GM12878 (cell line): ENCODE results near the gene NAA38. TPM values are rescaled to one million over a fixed set of nuclear protein-coding genes. Genes with fewer than 3 reads are reported as not detected.

Experiments
- ATAC-seq: fragments of 200-7000 bp; cut with Tn5 transposase; 3 replicates; pipeline ENCODE4 v1.9.1; 2020; ENCODE audit warnings: mild to moderate bottlenecking, moderate library complexity
- BruUV-seq: library from RNA; stranded (reverse); fragments of 400-500 nt; replicated peaks from 2 replicates; lab custom pipeline; 2021; lab: Mats Ljungman, UMichigan
- CTCF ChIA-PET: fragments of 300-600 bp; sonication (Branson Sonifier 250); formaldehyde crosslinking; extraction: SDS; loops from one replicate; lab custom pipeline; 2021; ENCODE audit warnings: inconsistent platforms; lab: Yijun Ruan, JAX
- POLR2A ChIA-PET: fragments of 350-600 bp; formaldehyde crosslinking; extraction: SDS; loops from one replicate; lab custom pipeline; 2021; ENCODE audit warnings: inconsistent platforms; lab: Charles Lee
- RAD21 ChIA-PET: fragments of 300-600 bp; sonication (Branson Sonifier 250); formaldehyde crosslinking; loops from one replicate; lab custom pipeline; 2023; ENCODE audit warnings: antibody characterized with exemption; ENCODE audit not compliant: unreplicated experiment; lab: Charles Lee
- SMC1A ChIA-PET: fragments of 300-600 bp; sonication (Branson Sonifier 250); formaldehyde crosslinking; loops from one replicate; lab custom pipeline; 2023; ENCODE audit not compliant: unreplicated experiment, uncharacterized antibody; lab: Charles Lee
- DNase-seq: peaks from one replicate; pipeline ENCODE4 v3.0.0-alpha.2; 2011; ENCODE audit warnings: low read depth, low spot score
- FAIRE-seq: peaks from 3 replicates; lab custom pipeline; 2011; peaks lifted over from hg19 to GRCh38; lab: Jason Lieb, UNC
- H2AFZ ChIP-seq: 2 replicates; pipeline ENCODE4 v1.6.0; 2011; ENCODE audit warnings: low read depth, low read length, control low read depth; ENCODE audit not compliant: control insufficient read depth
- H3K27ac ChIP-seq: 2 replicates; pipeline ENCODE4 v1.5.1; 2011; ENCODE audit warnings: control low read depth; ENCODE audit not compliant: control insufficient read depth, insufficient read depth
- H3K27me3 ChIP-seq, 2 experiments: replicated peaks in 1 of 2; 2 replicates each; pipeline versions ENCODE4 v1.6.0 to v1.6.1; 2011; ENCODE audit warnings: low read length in 1 of 2; ENCODE audit not compliant: control insufficient read depth in 2 of 2, insufficient read depth in 2 of 2
- H3K36me3 ChIP-seq, 2 experiments: 2 replicates each; pipeline ENCODE4 v1.5.1; 2011; ENCODE audit warnings: low read length in 1 of 2; ENCODE audit not compliant: control insufficient read depth in 2 of 2, insufficient read depth in 2 of 2
- H3K4me1 ChIP-seq: 2 replicates; pipeline ENCODE4 v1.6.1; 2011; ENCODE audit warnings: mild to moderate bottlenecking, low read length, moderate library complexity, mixed read lengths; ENCODE audit not compliant: control insufficient read depth, insufficient read depth
- H3K4me2 ChIP-seq: 2 replicates; pipeline ENCODE4 v1.6.0; 2011; ENCODE audit warnings: control low read depth; ENCODE audit not compliant: control insufficient read depth, insufficient read depth
- H3K4me3 ChIP-seq: fragments of 200-600 bp; sonication (generic); 2 replicates; pipeline ENCODE4 v1.5.1; 2016
- H3K79me2 ChIP-seq: 2 replicates; pipeline ENCODE4 v1.6.0; 2011; ENCODE audit warnings: low read length; ENCODE audit not compliant: control insufficient read depth, insufficient read depth
- H3K9ac ChIP-seq: 2 replicates; pipeline ENCODE4 v1.8.0; 2011; ENCODE audit warnings: low read length, control low read depth, mixed read lengths; ENCODE audit not compliant: control insufficient read depth, insufficient read depth
- H3K9me3 ChIP-seq: replicated peaks from 3 replicates; pipeline ENCODE4 v1.5.1; 2011; ENCODE audit warnings: mild to moderate bottlenecking, low read length; ENCODE audit not compliant: control insufficient read depth, insufficient read depth
- H4K20me1 ChIP-seq: 2 replicates; pipeline ENCODE4 v1.6.0; 2011; ENCODE audit not compliant: control insufficient read depth, insufficient read depth
- BACH1 ChIP-seq: fragments of 450-650 bp; IDR thresholded peaks from 2 replicates; pipeline ENCODE4 v1.6.1; 2017; ENCODE audit warnings: mild to moderate bottlenecking, borderline replicate concordance
- EP300 ChIP-seq, 2 experiments: fragments of 150-350 bp in 1 of 2; IDR thresholded peaks; 2 replicates each; pipeline ENCODE4 v1.6.1; 2011 to 2012; ENCODE audit warnings: low read depth in 2 of 2, low read length in 2 of 2, borderline replicate concordance in 1 of 2, improper control_type of control experiment in 1 of 2, inconsistent platforms in 1 of 2; ENCODE audit not compliant: control insufficient read depth in 1 of 2
- KAT2A ChIP-seq: conservative IDR thresholded peaks from 2 replicates; pipeline ENCODE4 v1.6.1; 2011; ENCODE audit warnings: low read depth, low read length; ENCODE audit not compliant: control insufficient read depth
- NBN ChIP-seq: fragments of 450-650 bp; IDR thresholded peaks from 2 replicates; pipeline ENCODE4 v1.6.1; 2016
- NR2C2 ChIP-seq: IDR thresholded peaks from 2 replicates; pipeline ENCODE4 v1.6.1; 2011; ENCODE audit warnings: borderline replicate concordance, low read depth; ENCODE audit not compliant: control insufficient read depth, insufficient read length
- RELA ChIP-seq: fragments of 450-650 bp; IDR thresholded peaks from 2 replicates; pipeline ENCODE4 v1.8.0; 2014; ENCODE audit warnings: borderline replicate concordance; ENCODE audit not compliant: partially characterized antibody
- SIN3A ChIP-seq: IDR thresholded peaks from 2 replicates; pipeline ENCODE4 v1.6.1; 2012; ENCODE audit warnings: low read depth, low read length, improper control_type of control experiment
- TAF1 ChIP-seq: IDR thresholded peaks from 2 replicates; pipeline ENCODE4 v1.6.1; 2011; ENCODE audit warnings: mild to moderate bottlenecking, low read depth, low read length, borderline replicate concordance
- WGBS: methylation state at CpG from one replicate; pipeline ENCODE4 v1.1.6; 2016; ENCODE audit warnings: low lambda C conversion rate; ENCODE audit not compliant: insufficient replicate concordance, insufficient coverage; ENCODE audit errors: missing lambda C conversion rate; 5-methylcytosine and 5-hydroxymethylcytosine counted together
- in situ Hi-C: fragments of 300-500 bp; cut with MboI; formaldehyde crosslinking; loops from 9 replicates; pipeline ENCODE4 v1.14.3; 2018; ENCODE audit warnings: mixed read lengths
- intact Hi-C: fragments of 100-400 bp; cut with micrococcal nuclease; formaldehyde crosslinking; loops from one replicate; pipeline ENCODE4 v1.14.2; 2022; ENCODE audit not compliant: unreplicated experiment
- polyA plus RNA-seq, 11 experiments: library from polyadenylated mRNA; depleted of rRNA in 4 of 11; unstranded in 6 of 11; stranded (reverse) in 5 of 11; fragments of >200 nt; fragmentation: Nextera tagmentation in 4 of 11; fragmentation: Illumina TruSeq in 1 of 11; extraction: Ambion mirVana in 4 of 11; extraction: Trizol in 1 of 11; gene quantifications; 1 replicate in 1 of 11; 2 replicates in 10 of 11; pipeline versions ENCODE4 v1.2.1 to v1.2.3, GENCODE V29; 2011 to 2016; ENCODE audit warnings: inconsistent platforms in 2 of 11, missing spikeins in 2 of 11, low read depth in 1 of 11
- total RNA-seq, 4 experiments: library from RNA; depleted of rRNA in 3 of 4; stranded (reverse); fragments of >200 nt in 3 of 4; fragmentation: Illumina TruSeq in 1 of 4; extraction: Trizol in 1 of 4; gene quantifications; 2 replicates each; pipeline versions ENCODE4 v1.2.1 to v1.2.3, GENCODE V29; 2013 to 2021
- TF ChIP-seq, protein P1 (sequence below): fragments of 450-650 bp; formaldehyde crosslinking; IDR thresholded peaks from 2 replicates; pipeline ENCODE4 v1.4.0; 2022; ENCODE audit warnings: mild to moderate bottlenecking, moderate library complexity
- TF ChIP-seq, protein P2 (sequence below), 3 experiments: IDR thresholded peaks in 2 of 3; conservative IDR thresholded peaks in 1 of 3; 2 replicates each; pipeline ENCODE4 v1.5.1; 2011; ENCODE audit warnings: low read depth in 3 of 3, low read length in 3 of 3, mild to moderate bottlenecking in 3 of 3, control low read depth in 2 of 3, moderate library complexity in 2 of 3, inconsistent platforms in 1 of 3, mixed read lengths in 1 of 3; ENCODE audit not compliant: control insufficient read depth in 2 of 3, insufficient read depth in 1 of 3; ENCODE audit errors: extremely low read depth in 1 of 3
- TF ChIP-seq, protein P3 (sequence below): fragments of 450-650 bp; IDR thresholded peaks from 2 replicates; pipeline ENCODE4 v1.6.1; 2018; ENCODE audit warnings: mild to moderate bottlenecking, low read depth, moderate library complexity; ENCODE audit not compliant: partially characterized antibody

The NAA38 gene
- total and polyA plus RNA-seq, 10 of the 15 experiments (the other 5 are each of a cell fraction or from before 2014, with no cell fraction given) = 31.5 to 337 (median 215) TPM

DNA sequence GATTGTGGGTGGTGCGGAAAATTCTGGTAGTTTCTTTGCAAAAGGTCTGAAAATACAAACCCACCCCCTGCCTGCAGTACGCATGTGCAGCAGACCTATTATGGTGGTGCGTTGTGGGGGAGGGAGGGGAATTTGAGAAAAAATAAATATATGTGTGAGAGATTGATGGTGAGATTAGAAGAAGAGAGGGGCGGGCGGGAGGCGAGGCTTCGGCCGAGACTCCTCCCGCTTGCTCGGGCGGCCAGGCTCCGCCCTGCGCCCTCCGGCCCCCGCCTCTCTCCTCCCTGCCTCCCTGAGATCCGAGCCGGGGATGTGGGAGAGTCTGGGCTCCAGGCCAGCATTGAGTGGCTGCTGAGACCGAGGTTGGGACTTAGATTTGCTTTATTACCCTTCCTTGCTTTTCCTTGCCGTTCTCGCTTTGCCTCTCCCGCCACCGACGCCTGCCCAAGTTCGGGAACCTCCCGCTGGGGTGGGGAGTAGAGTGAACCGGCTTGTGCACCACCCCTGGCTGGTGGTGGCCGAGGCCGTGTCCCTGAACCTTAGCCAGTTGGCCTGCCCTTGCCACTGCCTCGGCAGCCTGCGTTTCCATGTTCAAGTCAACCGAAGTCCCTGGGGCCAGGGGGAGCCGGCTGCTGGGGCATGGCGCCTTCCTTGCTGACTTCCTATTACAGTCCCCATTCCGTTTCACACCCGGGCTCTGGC is 30.3 kb upstream of the NAA38 start (continued):
- no peak for TF ChIP-seq KAT2A
- TF ChIP-seq NR2C2 = no peak
- TF ChIP-seq NBN = 0 out of 2 replicates have a peak, but pooled peaks have one; percentile 31
- TF ChIP-seq SIN3A = peak; percentile 58; the same call in 1 of the 2 replicates
- peak in 1 of 2 experiments; percentile 54; a peak in 2 of 4 replicates for TF ChIP-seq EP300 (IDR thresholded peaks at IDR 0.05; ENCODE audit: borderline replicate concordance in 1 of 2, control insufficient read depth in 1 of 2, low read depth in 2 of 2, low read length in 2 of 2)
- peak; percentile 4; the same call in 1 of the 2 replicates for TF ChIP-seq TAF1

DNA sequence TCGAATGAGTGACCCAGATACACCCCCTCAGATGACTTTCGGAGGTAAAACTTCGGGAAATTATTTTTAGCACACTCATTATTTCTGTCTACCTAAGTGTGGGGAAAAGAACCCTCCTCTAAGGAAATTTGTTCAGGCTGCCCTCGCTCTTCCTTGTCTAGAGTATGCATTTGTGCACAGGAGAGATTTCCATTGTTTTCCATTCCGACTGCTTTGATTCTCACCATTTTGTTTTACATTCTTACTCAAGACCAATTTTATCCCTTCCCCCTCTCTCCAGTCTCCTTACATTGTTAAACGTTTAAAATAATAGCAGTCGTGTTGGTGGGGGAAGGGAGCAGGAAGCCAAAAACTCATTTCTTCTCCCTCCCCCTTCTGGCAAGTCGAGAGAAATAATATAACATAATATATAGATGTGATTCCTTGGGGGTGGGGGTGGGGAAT is 29.7 kb upstream of the NAA38 start:
- 3% methylated on average over 8 of the region's 8 CpGs for WGBS
- peak overlapping the region; percentile 41 for H2AFZ ChIP-seq
- CTCF ChIA-PET = interaction anchor here (1.7 kb wide), 1 partner anchor 25 kb away, joined by 4 read pairs; no protein-coding TSS in a partner anchor
- H4K20me1 ChIP-seq = no peaks in the 10 kb centered on the region
- DNase-seq (no peak), ATAC-seq (no peak), FAIRE-seq (no peak)
- intact Hi-C loops (no loop called here), in situ Hi-C loops (no loop called here)
- H3K4me2 ChIP-seq = peak overlapping the region; percentile 96
- H3K9me3 ChIP-seq = no peaks in the 10 kb centered on the region
- peaks cover 7% of the 10 kb centered on the region in 2 experiments; a peak in 3 of 4 replicates for H3K36me3 ChIP-seq
- POLR2A ChIA-PET = no interaction called here
- RAD21 ChIA-PET = no interaction called here
- H3K9ac ChIP-seq = peak overlapping the region; percentile 87
- BruUV-seq = TSS peak; percentile 62
- H3K4me1 ChIP-seq = peaks cover 8% of the 10 kb centered on the region
- H3K27me3 ChIP-seq = no peaks in the 10 kb centered on the region
- peak overlapping the region; percentile 88 for H3K4me3 ChIP-seq
- SMC1A ChIA-PET = no interaction called here
- H3K27ac ChIP-seq = peak overlapping the region; percentile 91
- H3K79me2 ChIP-seq = peaks cover 45% of the 10 kb centered on the region
- TF ChIP-seq, protein P1, sequence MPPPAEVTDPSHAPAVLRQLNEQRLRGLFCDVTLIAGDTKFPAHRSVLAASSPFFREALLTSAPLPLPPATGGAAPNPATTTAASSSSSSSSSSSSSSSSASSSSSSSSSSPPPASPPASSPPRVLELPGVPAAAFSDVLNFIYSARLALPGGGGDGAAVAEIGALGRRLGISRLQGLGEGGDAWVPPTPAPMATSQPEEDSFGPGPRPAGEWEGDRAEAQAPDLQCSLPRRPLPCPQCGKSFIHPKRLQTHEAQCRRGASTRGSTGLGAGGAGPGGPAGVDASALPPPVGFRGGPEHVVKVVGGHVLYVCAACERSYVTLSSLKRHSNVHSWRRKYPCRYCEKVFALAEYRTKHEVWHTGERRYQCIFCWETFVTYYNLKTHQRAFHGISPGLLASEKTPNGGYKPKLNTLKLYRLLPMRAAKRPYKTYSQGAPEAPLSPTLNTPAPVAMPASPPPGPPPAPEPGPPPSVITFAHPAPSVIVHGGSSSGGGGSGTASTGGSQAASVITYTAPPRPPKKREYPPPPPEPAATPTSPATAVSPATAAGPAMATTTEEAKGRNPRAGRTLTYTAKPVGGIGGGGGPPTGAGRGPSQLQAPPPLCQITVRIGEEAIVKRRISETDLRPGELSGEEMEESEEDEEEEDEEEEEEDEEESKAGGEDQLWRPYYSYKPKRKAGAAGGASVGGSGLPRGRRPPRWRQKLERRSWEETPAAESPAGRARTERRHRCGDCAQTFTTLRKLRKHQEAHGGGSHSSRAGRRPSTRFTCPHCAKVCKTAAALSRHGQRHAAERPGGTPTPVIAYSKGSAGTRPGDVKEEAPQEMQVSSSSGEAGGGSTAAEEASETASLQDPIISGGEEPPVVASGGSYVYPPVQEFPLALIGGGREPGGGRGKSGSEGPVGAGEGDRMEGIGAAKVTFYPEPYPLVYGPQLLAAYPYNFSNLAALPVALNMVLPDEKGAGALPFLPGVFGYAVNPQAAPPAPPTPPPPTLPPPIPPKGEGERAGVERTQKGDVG = no peak
- TF ChIP-seq, protein P2, sequence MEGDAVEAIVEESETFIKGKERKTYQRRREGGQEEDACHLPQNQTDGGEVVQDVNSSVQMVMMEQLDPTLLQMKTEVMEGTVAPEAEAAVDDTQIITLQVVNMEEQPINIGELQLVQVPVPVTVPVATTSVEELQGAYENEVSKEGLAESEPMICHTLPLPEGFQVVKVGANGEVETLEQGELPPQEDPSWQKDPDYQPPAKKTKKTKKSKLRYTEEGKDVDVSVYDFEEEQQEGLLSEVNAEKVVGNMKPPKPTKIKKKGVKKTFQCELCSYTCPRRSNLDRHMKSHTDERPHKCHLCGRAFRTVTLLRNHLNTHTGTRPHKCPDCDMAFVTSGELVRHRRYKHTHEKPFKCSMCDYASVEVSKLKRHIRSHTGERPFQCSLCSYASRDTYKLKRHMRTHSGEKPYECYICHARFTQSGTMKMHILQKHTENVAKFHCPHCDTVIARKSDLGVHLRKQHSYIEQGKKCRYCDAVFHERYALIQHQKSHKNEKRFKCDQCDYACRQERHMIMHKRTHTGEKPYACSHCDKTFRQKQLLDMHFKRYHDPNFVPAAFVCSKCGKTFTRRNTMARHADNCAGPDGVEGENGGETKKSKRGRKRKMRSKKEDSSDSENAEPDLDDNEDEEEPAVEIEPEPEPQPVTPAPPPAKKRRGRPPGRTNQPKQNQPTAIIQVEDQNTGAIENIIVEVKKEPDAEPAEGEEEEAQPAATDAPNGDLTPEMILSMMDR (IDR thresholded peaks at IDR 0.05 in 2 of 3, conservative IDR thresholded peaks at IDR 0.05 in 1 of 3; ENCODE audit: control insufficient read depth in 2 of 3, extremely low read depth in 1 of 3, insufficient read depth in 1 of 3, low read depth in 3 of 3, low read length in 3 of 3) = 0 out of 6 replicates have a peak, but pooled peaks of 1 of the 3 experiments have one; percentile 4
- TF ChIP-seq RELA = no peak
- TF ChIP-seq, protein P3, sequence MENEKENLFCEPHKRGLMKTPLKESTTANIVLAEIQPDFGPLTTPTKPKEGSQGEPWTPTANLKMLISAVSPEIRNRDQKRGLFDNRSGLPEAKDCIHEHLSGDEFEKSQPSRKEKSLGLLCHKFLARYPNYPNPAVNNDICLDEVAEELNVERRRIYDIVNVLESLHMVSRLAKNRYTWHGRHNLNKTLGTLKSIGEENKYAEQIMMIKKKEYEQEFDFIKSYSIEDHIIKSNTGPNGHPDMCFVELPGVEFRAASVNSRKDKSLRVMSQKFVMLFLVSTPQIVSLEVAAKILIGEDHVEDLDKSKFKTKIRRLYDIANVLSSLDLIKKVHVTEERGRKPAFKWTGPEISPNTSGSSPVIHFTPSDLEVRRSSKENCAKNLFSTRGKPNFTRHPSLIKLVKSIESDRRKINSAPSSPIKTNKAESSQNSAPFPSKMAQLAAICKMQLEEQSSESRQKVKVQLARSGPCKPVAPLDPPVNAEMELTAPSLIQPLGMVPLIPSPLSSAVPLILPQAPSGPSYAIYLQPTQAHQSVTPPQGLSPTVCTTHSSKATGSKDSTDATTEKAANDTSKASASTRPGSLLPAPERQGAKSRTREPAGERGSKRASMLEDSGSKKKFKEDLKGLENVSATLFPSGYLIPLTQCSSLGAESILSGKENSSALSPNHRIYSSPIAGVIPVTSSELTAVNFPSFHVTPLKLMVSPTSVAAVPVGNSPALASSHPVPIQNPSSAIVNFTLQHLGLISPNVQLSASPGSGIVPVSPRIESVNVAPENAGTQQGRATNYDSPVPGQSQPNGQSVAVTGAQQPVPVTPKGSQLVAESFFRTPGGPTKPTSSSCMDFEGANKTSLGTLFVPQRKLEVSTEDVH = peak; percentile 54
- no peak for TF ChIP-seq BACH1
